Measurements from ENCODE around the gene NAALADL1. TPM values are rescaled to one million over a fixed set of nuclear protein-coding genes. Genes with fewer than 3 reads are reported as not detected.

The NAALADL1 gene
- polyA plus RNA-seq, 3 donors: 9.5 to 14.5 (median 10.7) TPM

- DNase-seq (ENCODE audit: extremely low read depth in 1 of 11, low read depth in 9 of 11, low spot score in 4 of 11): no peak
Observed at GRCh38 chr11:65059523-65059922, 1.2 kb upstream of the NAALADL1 start.

GRCh38 chr11:65058012-65058411, 341 bp downstream of the NAALADL1 start:
- DNase-seq (ENCODE audit: extremely low read depth in 1 of 11, low read depth in 9 of 11, low spot score in 4 of 11): no peak

- no peak for DNase-seq (ENCODE audit: extremely low read depth in 1 of 11, low read depth in 9 of 11, low spot score in 4 of 11)
Observed at GRCh38 chr11:65057526-65057925, 827 bp downstream of the NAALADL1 start.

- DNase-seq (ENCODE audit: extremely low read depth in 1 of 11, low read depth in 9 of 11, low spot score in 4 of 11): no peak
Observed at GRCh38 chr11:65056999-65057398, 1.4 kb downstream of the NAALADL1 start.

- DNase-seq (ENCODE audit: extremely low read depth in 1 of 11, low read depth in 9 of 11, low spot score in 4 of 11): no peak
Observed at GRCh38 chr11:65055538-65055937, 2.8 kb downstream of the NAALADL1 start.

GRCh38 chr11:65053827-65054508, 4.4 kb downstream of the NAALADL1 start:
- no peak for DNase-seq (ENCODE audit: extremely low read depth in 1 of 11, low read depth in 9 of 11, low spot score in 4 of 11)

GRCh38 chr11:65051398-65051858, 6.9 kb downstream of the NAALADL1 start:
- no peak for DNase-seq (ENCODE audit: extremely low read depth in 1 of 11, low read depth in 9 of 11, low spot score in 4 of 11)

- DNase-seq (ENCODE audit: extremely low read depth in 1 of 11, low read depth in 9 of 11, low spot score in 4 of 11): no peak
Observed at GRCh38 chr11:65047581-65048422, 10.6 kb downstream of the NAALADL1 start.

GRCh38 chr11:65045728-65046127, 12.6 kb downstream of the NAALADL1 start:
- DNase-seq (ENCODE audit: extremely low read depth in 1 of 11, low read depth in 9 of 11, low spot score in 4 of 11): no peak

GRCh38 chr11:65045061-65045460, 13.3 kb downstream of the NAALADL1 start:
- DNase-seq (ENCODE audit: extremely low read depth in 1 of 11, low read depth in 9 of 11, low spot score in 4 of 11): no peak

- DNase-seq (ENCODE audit: extremely low read depth in 1 of 11, low read depth in 9 of 11, low spot score in 4 of 11): no peak
Observed at GRCh38 chr11:65043881-65044501, 14.4 kb downstream of the NAALADL1 start.

- no peak for DNase-seq (ENCODE audit: extremely low read depth in 1 of 11, low read depth in 9 of 11, low spot score in 4 of 11)
Observed at GRCh38 chr11:65042891-65043290, 15.5 kb downstream of the NAALADL1 start.

GRCh38 chr11:65040847-65041622, 17.3 kb downstream of the NAALADL1 start, which contains the start of gene SAC3D1:
Gene SAC3D1 (plus strand): TSS chr11:65041210. CDS start chr11:65041293, 83 bp downstream.
- DNase-seq (ENCODE audit: extremely low read depth in 1 of 11, low read depth in 9 of 11, low spot score in 4 of 11): peak; percentile 79 to 92 (median 88)

- no peak for DNase-seq (ENCODE audit: extremely low read depth in 1 of 11, low read depth in 9 of 11, low spot score in 4 of 11)
Observed at GRCh38 chr11:65040520-65040846, 17.9 kb downstream of the NAALADL1 start.

GRCh38 chr11:65036931-65037330, 21.4 kb downstream of the NAALADL1 start:
- DNase-seq (ENCODE audit: extremely low read depth in 1 of 11, low read depth in 9 of 11, low spot score in 4 of 11): no peak

- DNase-seq (ENCODE audit: extremely low read depth in 1 of 11, low read depth in 9 of 11, low spot score in 4 of 11): no peak
Observed at GRCh38 chr11:65035579-65035978, 22.8 kb downstream of the NAALADL1 start.

- DNase-seq (ENCODE audit: extremely low read depth in 1 of 11, low read depth in 9 of 11, low spot score in 4 of 11): no peak
Observed at GRCh38 chr11:65034423-65034822, 23.9 kb downstream of the NAALADL1 start.

- DNase-seq (ENCODE audit: extremely low read depth in 1 of 11, low read depth in 9 of 11, low spot score in 4 of 11): no peak
Observed at GRCh38 chr11:65032216-65032615, 26.1 kb downstream of the NAALADL1 start.
